PFSK-1 (cell line): ENCODE measurements around the gene KCNB1.

Experiments
- POLR2AphosphoS5 ChIP-seq: IDR thresholded peaks from 2 replicates; pipeline ENCODE4 v1.6.1; 2012; ENCODE audit warnings: low read depth, mild to moderate bottlenecking, control low read depth, low read length, moderate library complexity
- SIN3A ChIP-seq: IDR thresholded peaks from 2 replicates; pipeline ENCODE4 v1.6.1; 2012; ENCODE audit warnings: mild to moderate bottlenecking, low read length, moderate library complexity, borderline replicate concordance; ENCODE audit not compliant: insufficient read depth
- TAF1 ChIP-seq: IDR thresholded peaks from 2 replicates; pipeline ENCODE4 v1.6.1; 2012; ENCODE audit warnings: low read length, control low read depth, borderline replicate concordance; ENCODE audit not compliant: insufficient read depth
- TF ChIP-seq, protein P1 (sequence below), 2 experiments: IDR thresholded peaks; 2 replicates each; pipeline versions ENCODE4 v1.6.1 to v1.8.0; 2011 to 2012; ENCODE audit warnings: low read depth in 2 of 2, low read length in 2 of 2, control low read depth in 1 of 2, inconsistent platforms in 1 of 2, mild to moderate bottlenecking in 1 of 2, moderate library complexity in 1 of 2; ENCODE audit not compliant: insufficient read depth in 1 of 2

GRCh38 chr20:49469060-49469459, 13.4 kb downstream of the KCNB1 start:
- TF ChIP-seq, protein P1, sequence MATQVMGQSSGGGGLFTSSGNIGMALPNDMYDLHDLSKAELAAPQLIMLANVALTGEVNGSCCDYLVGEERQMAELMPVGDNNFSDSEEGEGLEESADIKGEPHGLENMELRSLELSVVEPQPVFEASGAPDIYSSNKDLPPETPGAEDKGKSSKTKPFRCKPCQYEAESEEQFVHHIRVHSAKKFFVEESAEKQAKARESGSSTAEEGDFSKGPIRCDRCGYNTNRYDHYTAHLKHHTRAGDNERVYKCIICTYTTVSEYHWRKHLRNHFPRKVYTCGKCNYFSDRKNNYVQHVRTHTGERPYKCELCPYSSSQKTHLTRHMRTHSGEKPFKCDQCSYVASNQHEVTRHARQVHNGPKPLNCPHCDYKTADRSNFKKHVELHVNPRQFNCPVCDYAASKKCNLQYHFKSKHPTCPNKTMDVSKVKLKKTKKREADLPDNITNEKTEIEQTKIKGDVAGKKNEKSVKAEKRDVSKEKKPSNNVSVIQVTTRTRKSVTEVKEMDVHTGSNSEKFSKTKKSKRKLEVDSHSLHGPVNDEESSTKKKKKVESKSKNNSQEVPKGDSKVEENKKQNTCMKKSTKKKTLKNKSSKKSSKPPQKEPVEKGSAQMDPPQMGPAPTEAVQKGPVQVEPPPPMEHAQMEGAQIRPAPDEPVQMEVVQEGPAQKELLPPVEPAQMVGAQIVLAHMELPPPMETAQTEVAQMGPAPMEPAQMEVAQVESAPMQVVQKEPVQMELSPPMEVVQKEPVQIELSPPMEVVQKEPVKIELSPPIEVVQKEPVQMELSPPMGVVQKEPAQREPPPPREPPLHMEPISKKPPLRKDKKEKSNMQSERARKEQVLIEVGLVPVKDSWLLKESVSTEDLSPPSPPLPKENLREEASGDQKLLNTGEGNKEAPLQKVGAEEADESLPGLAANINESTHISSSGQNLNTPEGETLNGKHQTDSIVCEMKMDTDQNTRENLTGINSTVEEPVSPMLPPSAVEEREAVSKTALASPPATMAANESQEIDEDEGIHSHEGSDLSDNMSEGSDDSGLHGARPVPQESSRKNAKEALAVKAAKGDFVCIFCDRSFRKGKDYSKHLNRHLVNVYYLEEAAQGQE (IDR thresholded peaks at IDR 0.05; ENCODE audit: insufficient read depth in 1 of 2, low read depth in 2 of 2, low read length in 2 of 2): no peak
- TF ChIP-seq POLR2AphosphoS5 (no peak), SIN3A (no peak), TAF1 (no peak)
